Memory B cell (primary cell): Measurements from ENCODE around the gene MAB21L4.

Experiments used
- ATAC-seq: fragments of 150-1000 bp; cut with Tn5 transposase; 2 replicates; pipeline ENCODE4 v1.10.0; 2021; ENCODE audit warnings: low read depth, mild to moderate bottlenecking, moderate library complexity
- DNase-seq, 2 donors: peaks; one replicate each; pipeline ENCODE4 v3.0.0; 2022; ENCODE audit warnings: low spot score in 2 of 2
- H3K27ac Mint-ChIP-seq: one replicate; pipeline ENCODE4 v1.8.0; 2022; ENCODE audit warnings: mild to moderate bottlenecking, moderate library complexity, mixed read lengths
- H3K27me3 Mint-ChIP-seq: one replicate; pipeline ENCODE4 v1.8.0; 2022; ENCODE audit warnings: mixed read lengths
- H3K36me3 Mint-ChIP-seq: one replicate; pipeline ENCODE4 v1.8.0; 2022; ENCODE audit warnings: mild to moderate bottlenecking, mixed read lengths
- H3K4me1 Mint-ChIP-seq: one replicate; pipeline ENCODE4 v1.8.0; 2022; ENCODE audit warnings: mixed read lengths
- H3K4me3 Mint-ChIP-seq: one replicate; pipeline ENCODE4 v1.8.0; 2022; ENCODE audit warnings: mild to moderate bottlenecking, moderate library complexity, mixed read lengths
- H3K9me3 Mint-ChIP-seq: one replicate; pipeline ENCODE4 v1.8.0; 2022; ENCODE audit warnings: mixed read lengths

The MAB21L4 gene

DNA sequence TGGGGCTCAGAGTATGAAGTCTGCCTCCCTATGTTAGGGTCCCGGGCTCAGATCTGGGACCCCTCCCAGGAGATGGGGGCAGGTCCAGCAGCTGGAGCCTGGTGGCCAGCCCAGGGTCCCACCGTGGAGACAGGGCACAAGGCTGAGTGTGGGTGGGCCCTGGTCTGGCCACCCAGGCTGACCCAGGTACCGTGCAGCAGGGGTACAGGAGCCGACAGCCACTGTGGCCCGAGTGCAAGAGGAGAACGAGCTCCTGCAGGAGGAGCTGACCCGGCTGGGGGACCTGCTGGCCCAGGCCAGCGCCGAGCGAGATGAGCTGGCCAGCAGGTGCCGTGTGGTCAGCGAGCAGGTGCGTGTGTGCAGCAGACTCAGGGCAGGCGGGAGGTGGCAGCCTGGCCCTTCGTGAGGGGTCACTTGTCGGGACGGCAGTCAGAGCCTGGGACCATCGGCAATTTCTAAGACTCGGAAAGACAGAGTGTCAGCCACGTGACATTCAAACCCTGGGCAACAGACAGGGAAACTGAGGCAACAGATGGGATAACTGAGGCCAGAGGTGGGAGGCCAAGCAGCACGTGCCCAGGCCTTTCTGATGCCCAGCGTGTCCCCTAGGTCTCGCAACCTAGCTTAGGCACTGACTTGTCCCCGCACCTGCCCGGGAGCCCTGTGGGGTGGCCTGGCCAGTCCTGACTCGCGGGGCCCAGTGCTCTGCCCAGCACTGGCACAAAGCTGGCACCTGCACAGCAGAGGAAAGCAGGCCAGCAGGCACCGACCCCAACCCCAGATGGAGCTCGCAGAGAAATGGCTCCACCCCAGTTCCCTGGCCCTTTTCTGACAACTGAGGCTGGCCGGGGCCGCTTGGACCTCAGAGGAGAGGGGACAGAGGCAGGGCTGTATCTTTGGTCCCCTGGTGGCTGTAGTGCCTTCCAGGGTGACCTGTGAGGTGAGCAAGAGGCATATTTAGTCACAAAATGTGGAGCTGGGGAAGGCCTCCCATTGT, 24.1 kb upstream of the MAB21L4 start:
- Mint-ChIP-seq H3K27me3 (peaks cover 7% of the 10 kb centered on the region), H3K27ac (no peak overlapping the region), H3K9me3 (no peaks in the 10 kb centered on the region), H3K36me3 (no peaks in the 10 kb centered on the region), H3K4me1 (no peaks in the 10 kb centered on the region), H3K4me3 (no peak overlapping the region)
- ATAC-seq (no peak), DNase-seq (peak in 1 of 2 donors; percentile 8)

DNA sequence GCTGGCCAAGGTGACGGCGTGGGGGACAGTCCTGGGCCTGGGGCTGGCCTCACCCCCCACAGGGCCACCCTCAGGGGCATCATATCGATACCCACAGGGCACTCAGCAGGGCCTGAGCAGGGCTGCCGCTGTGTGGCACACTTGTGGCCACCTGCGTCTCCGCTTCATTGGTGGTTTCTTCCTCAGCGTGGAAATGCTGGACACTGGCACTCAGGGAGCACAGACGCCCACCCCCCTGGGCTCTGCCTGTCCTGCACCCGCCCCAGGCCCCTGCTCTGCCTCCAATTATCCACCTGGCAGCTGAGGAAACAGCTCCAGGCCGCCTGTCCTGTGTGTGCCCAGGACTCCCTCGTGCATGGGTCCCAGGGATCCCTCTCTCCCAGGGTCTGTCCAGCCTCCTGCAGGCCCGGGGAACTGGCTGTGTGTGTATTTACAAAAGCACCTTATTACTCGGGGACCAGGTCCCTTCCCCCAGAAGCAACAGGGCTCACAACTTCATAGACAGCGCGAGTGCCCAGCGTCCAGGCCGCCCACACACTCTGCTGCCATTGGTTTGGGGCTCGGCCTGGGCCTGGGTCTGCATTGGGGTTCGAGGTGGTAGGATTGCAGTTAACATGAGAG, 23.3 kb upstream of the MAB21L4 start:
- H3K36me3 Mint-ChIP-seq, result no peaks in the 10 kb centered on the region
- DNase-seq, result no peak
- H3K27ac Mint-ChIP-seq, result no peak overlapping the region
- peaks cover 7% of the 10 kb centered on the region for H3K27me3 Mint-ChIP-seq
- no peaks in the 10 kb centered on the region for H3K9me3 Mint-ChIP-seq
- H3K4me1 Mint-ChIP-seq, result no peaks in the 10 kb centered on the region
- no peak overlapping the region for H3K4me3 Mint-ChIP-seq
- ATAC-seq, result no peak

DNA sequence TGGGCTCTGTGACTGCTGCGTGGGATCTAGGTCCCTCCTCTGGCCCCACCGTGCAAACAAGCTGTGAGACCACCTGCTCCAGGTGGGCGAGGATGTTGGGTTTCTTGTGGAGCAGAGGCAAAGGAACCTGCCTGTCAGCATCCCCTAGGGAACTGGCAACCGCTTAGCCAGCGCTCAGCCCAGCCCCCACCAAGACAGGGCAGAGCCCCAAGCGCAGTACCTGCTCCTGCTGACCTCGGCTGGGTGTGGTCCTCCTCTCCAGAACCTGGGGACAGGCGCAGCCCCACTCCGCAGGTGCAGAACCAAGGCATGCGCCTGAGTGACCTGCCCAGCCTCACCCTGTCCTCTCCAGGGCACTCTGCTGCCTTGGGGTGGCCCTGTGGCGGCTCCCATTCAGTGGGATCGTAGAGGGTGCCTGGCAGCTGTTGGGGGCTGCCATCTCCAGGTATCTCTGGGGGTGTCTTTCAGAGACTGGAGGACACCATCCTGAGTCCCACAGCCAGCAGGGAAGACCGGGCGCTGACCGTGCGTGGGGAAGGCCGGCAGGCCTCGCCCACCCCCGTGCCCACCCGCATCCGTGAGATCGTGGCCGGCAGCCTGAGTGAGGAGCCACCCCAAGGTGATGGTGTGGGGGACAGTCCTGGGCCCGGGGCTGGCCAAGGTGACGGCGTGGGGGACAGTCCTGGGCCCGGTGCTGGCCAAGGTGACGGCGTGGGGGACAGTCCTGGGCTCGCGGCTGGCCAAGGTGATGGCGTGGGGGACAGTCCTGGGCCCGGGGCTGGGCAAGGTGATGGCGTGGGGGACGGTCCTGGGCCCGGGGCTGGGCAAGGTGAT, 22.5 kb upstream of the MAB21L4 start:
- Mint-ChIP-seq H3K9me3 (no peaks in the 10 kb centered on the region), H3K4me3 (no peak overlapping the region), H3K27me3 (peaks cover 8% of the 10 kb centered on the region), H3K4me1 (no peaks in the 10 kb centered on the region), H3K27ac (no peak overlapping the region), H3K36me3 (no peaks in the 10 kb centered on the region)
- ATAC-seq, result no peak
- DNase-seq, result no peak

DNA sequence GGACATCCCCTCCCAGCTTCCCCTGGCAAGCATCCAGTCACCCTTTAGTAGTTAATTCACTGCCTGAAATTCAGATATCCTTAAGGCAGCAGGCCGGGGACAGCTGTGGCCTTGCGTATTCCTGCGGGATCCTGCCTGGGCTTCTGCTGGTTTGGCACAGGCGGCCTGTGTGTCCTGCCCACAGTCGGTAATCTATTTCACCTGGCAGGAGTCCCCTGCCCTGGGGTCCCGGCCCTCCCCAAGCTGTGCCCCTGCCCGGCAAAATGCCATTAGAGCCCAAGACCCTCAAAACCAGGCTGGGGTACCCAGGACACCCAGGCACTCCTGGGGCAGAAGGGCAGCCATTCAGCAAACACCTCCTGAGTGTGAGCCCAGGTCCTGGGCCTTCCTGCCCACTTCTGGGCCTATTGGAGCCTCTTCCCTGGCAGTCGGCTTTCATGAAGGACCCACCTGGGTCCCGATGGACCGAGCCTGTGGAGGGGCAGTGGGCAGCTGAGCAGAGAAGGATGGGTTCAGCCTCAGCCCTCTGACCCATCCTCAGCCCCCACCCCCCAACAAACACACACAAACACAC, 21.8 kb upstream of the MAB21L4 start:
- Mint-ChIP-seq H3K4me1 (no peaks in the 10 kb centered on the region), H3K27ac (no peak overlapping the region), H3K36me3 (no peaks in the 10 kb centered on the region), H3K4me3 (no peak overlapping the region), H3K27me3 (peaks cover 12% of the 10 kb centered on the region), H3K9me3 (no peaks in the 10 kb centered on the region)
- no peak for DNase-seq
- no peak for ATAC-seq

DNA sequence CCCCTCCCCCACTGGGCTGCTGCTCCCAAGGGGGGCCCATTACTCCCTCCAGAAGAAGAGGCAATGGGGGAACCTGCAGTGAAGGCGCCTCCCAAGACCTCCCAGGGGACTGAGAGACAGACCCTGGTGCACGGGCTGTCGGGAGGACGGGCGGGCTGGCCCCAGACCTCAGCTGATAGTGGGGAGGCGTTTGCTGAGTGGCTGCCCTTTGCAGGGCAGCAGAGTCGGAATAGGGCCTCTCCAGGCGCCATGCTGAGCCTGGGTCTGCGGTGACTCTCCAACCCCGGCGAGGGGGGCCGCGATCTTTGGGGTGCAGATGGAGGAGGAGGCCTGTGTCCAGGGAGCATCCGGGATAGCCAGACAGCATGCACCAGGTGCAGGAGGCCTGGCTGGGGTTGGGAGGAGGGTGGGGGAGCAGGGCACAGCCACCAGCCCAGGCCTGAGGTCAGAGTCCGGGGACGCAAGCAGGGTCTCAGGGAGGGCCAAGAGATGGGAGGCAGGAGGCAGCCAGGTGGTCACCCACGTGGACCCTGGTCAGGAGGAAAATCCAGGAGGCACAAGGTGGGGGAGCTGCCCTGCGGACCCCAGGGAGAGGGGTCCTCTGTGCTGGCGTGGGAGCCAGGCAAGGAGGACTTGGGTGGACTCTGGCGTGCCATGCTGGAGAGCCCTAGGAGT, 21.2 kb upstream of the MAB21L4 start:
- Mint-ChIP-seq H3K36me3 (no peaks in the 10 kb centered on the region), H3K27ac (no peak overlapping the region), H3K4me3 (no peak overlapping the region), H3K4me1 (peaks cover under 1% of the 10 kb centered on the region), H3K27me3 (peaks cover 16% of the 10 kb centered on the region), H3K9me3 (no peaks in the 10 kb centered on the region)
- DNase-seq, result no peak
- ATAC-seq, result no peak

DNA sequence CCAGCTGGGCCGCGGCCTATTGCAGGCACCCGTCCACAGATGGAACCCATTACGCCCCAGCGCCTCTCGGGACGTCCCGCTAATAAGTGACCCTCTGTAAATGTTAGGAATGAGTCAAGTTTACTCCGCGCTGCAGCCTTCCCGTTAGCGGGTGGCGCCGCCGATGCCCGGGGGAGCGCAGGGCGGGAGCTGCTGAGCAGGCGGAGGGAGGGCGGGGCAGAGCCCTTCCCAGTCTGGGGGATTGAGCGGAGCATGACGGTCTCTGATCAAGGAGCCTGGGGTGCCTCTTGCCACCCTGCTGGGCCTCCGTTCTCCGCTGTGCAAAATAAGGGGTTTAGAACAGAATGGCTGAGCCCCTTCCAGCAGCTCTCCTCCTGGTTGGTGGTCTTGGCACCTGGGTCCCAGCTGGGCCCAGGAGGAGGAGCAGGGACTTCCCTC, 20.6 kb upstream of the MAB21L4 start:
- Mint-ChIP-seq H3K9me3 (no peaks in the 10 kb centered on the region), H3K36me3 (no peaks in the 10 kb centered on the region), H3K27ac (no peak overlapping the region), H3K4me3 (peak overlapping the region; percentile 43), H3K4me1 (peaks cover 3% of the 10 kb centered on the region), H3K27me3 (peaks cover 19% of the 10 kb centered on the region)
- peak; percentile 28 for ATAC-seq
- DNase-seq, result no peak

DNA sequence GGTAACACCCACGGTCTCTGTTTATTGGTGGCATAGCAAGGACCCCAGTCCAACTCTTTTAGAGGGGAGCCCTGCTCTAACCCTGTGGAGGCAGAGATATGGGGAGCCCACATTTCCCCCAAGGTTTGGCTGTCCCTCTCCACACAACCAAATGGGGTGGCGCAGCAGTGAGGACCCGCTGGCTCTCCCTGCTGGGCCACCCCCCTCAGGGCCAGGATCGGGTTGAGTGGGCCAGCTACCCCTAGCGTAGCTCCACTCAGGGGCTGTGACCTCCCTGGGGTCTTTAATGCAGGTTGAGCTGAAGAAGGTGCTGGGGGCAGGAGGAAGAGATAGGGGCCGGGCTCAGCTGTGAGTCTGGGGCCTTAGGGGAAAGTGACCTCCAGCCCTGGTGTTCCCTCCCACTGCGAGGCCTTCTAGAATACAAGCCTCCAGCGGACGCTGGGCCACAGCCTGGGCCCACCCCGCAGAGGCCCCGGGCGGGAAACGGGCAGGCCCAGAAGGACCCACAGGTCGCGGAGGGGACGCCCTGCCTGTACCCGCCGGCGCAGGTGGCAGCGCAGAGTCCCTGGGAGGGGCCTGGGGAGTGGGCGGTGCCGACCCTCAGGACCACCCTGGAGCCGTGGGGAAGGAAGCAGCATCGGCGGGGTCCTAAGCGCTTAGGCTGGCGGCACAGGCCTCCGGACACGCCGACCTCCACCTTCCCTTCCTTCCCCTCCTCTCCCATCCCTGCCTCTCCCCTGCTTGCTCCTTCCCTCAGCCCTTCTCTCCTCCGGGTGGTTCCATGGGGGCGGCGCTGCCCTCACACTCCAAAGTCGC, 19.8 kb upstream of the MAB21L4 start:
- Mint-ChIP-seq H3K36me3 (no peaks in the 10 kb centered on the region), H3K27ac (no peak overlapping the region), H3K4me3 (no peak overlapping the region), H3K27me3 (peaks cover 20% of the 10 kb centered on the region), H3K4me1 (peaks cover 3% of the 10 kb centered on the region), H3K9me3 (no peaks in the 10 kb centered on the region)
- ATAC-seq, result no peak
- DNase-seq, result no peak

DNA sequence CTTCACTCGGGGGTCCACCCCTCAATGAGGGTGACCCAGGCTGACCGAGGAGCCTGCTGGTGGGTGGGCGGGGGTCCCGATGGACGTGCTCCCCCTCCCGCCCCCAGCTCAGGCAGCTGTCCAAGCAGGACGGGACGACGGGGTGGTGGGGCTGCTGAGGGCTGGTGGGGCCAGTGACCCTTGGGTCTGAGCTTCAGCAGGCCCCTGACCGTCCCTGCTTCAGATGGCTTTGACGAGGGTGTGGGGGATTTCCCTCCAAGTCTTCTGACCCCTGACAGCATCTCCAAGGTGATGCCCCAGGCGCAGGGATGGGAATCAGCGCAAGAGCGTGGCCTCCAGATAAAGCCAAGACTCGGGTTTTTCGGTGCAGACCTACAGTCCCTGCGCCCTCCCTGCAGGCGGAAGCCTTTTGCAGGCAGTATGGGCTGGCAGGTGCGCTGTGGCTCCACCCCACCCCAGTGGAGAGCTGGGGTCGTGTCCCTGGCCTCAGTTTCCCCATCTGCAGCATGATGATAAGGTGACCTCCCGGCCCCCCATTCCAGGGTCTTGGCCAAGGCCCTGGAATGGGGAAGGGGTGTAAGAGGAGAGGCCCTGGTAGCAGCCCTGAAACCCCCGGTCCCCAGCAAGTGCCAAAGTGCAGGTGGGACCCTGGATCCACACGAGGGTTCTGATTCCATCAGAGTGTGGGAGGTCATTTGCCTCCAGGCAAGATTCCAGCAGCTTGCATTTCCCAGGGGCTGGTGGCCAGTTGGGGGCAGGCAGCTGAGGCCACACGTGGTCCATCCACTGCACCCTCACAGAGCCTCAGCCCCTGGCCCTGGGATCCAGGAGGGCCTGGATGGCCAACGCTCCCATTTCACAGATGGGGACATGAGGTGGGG, 18.9 kb upstream of the MAB21L4 start:
- Mint-ChIP-seq H3K4me3 (no peak overlapping the region), H3K4me1 (peaks cover 3% of the 10 kb centered on the region), H3K27me3 (peaks cover 22% of the 10 kb centered on the region), H3K27ac (no peak overlapping the region), H3K9me3 (no peaks in the 10 kb centered on the region), H3K36me3 (no peaks in the 10 kb centered on the region)
- DNase-seq, result no peak
- ATAC-seq, result peak; percentile 20

DNA sequence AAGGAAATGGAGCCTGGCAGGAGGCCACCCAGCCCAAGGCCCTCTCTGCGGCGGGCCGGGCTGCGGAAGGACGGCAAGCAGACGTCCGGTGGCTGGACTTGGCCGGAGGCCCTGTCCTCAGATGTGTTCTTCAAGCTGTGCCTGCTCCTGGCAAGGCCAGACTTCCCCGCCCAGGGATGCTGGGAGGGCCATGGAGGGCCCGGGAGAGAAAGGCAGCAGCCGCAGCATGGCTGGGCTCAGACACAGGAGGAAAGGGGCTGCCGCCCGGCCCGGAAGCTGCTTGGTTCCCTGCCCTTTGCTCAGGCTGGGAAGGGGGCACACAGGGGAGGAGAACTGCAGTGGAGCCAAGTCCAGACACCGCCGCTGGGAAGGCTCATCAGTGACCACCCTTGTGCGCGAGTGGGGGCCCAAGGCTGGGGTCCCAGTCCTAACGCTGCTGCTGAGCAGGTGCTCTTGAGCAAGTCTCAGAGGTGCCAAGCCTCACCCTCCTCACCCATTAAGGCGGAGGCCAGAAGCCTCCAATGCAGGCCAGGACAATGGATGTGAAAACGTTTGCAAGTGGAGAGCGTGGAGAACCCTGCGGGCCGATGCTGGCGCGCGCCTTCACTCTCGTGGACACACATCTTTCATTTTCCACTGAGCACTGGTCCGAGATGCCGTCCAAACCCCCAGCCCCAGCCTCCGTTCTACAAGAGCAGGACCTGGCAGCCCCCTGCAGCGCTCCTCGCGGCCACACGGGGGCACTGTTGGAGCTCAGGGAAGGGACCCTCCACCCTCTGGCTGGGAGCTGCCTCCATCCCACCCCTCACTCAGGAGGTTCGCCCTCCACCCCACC, 18.1 kb upstream of the MAB21L4 start:
- Mint-ChIP-seq H3K27ac (no peak overlapping the region), H3K27me3 (peaks cover 22% of the 10 kb centered on the region), H3K9me3 (no peaks in the 10 kb centered on the region), H3K4me3 (no peak overlapping the region), H3K36me3 (no peaks in the 10 kb centered on the region), H3K4me1 (peaks cover 3% of the 10 kb centered on the region)
- ATAC-seq (peak; percentile 66), DNase-seq (peak; percentile 61 to 78)

DNA sequence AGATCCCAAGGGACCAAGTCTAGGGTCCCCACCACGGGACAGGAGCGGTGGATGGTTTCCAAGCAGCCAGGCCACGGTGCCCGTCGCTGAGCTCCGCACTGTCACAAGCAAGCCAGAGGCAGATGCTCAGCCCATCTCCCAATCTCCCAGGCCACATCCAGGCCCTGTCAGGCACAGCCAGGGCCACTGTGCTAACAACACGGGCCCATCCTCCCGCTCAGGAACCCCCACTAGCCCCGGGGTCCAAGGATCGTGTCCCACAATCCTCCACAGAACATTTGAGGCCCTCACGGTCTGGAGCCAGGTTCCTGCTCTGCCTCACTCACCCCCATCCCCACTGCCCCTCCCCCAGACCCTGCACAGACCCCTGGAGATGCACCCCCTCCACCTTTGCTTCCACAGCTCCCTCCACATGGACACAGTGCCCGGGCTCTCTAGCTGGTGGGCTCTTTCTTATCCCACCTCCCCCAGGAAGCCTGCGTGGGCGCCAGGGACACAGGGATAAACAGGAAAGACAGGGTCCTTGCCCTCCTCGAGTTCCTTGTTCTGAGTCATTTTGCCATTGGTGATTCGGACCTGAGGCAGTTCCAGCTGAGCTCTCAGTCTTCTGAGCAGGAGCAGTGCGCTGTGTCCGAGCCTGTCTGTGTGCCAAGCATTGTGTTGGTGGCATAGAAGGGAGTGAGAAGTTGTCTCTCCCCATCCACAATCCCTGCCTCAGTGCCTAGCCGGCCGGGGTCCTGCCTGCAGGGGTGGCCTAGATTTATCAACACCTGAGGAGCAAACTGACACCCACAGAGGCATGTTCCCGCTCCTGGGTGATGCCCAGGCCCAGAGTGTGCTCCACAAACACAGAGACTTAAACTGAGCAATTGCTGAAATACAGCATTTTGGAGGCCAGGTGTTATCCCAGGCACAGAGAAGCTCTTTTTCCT, 17.2 kb upstream of the MAB21L4 start:
- H3K4me3 Mint-ChIP-seq, result no peak overlapping the region
- H3K27me3 Mint-ChIP-seq, result peaks cover 22% of the 10 kb centered on the region
- no peak for DNase-seq

More for the DNA sequence above, 17.2 kb upstream of the MAB21L4 start:
- Mint-ChIP-seq H3K4me1 (peaks cover 3% of the 10 kb centered on the region), H3K9me3 (no peaks in the 10 kb centered on the region), H3K36me3 (no peaks in the 10 kb centered on the region), H3K27ac (no peak overlapping the region)
- ATAC-seq, result no peak
